ENCODE results near the gene PTGFRN.

- no peak for TF ChIP-seq CTCF (IDR thresholded peaks at IDR 0.05)
- TF ChIP-seq POLR2A (IDR thresholded peaks at IDR 0.05) = no peak
- TF ChIP-seq EP300 (IDR thresholded peaks at IDR 0.05) = no peak
Observed at GRCh38 chr1:116958110-116958509, 48.4 kb downstream of the PTGFRN start.
